Measurements from ENCODE around the gene TCF7L2.

GRCh38 chr10:113066561-113067312 is 116.7 kb downstream of the TCF7L2 start:
- TF ChIP-seq POLR2A (IDR thresholded peaks at IDR 0.05) = no peak
- TF ChIP-seq CTCF (IDR thresholded peaks at IDR 0.05) = no peak
